Pancreas (tissue), 10 donors: ENCODE measurements around the gene TRPM5. TPM values are rescaled to one million over a fixed set of nuclear protein-coding genes. Genes with fewer than 3 reads are reported as not detected.

Source experiments
- ATAC-seq, 4 donors: fragments of 200-7000 bp; cut with Tn5 transposase; one replicate each; pipeline versions ENCODE4 v1.8.0 to v1.9.1; 2020; ENCODE audit warnings: mild to moderate bottlenecking in 4 of 4, moderate library complexity in 4 of 4
- DNase-seq, 6 donors: peaks; one replicate each; pipeline ENCODE4 v3.0.0-alpha.2; 2020
- FAIRE-seq: peaks from 2 replicates; lab custom pipeline; 2012; peaks lifted over from hg19 to GRCh38; lab: Jason Lieb, UNC
- H3K27ac ChIP-seq, 4 donors: fragments of 200-600 bp; sonication (generic); 1 replicate in 3 of 4; 2 replicates in 1 of 4; pipeline versions ENCODE4 v1.5.0 to v1.8.0; 2020
- H3K27me3 ChIP-seq, 4 donors: fragments of 200-600 bp; one replicate each; pipeline ENCODE4 v1.8.0; 2021
- H3K36me3 ChIP-seq, 3 donors: fragments of 200-600 bp; sonication (generic) in 1 of 3; one replicate each; pipeline versions ENCODE4 v1.5.0 to v1.8.0; 2020 to 2021
- H3K4me1 ChIP-seq, 3 donors: fragments of 200-600 bp; one replicate each; pipeline ENCODE4 v1.8.0; 2021
- H3K4me3 ChIP-seq, 4 donors: fragments of 200-600 bp; sonication (generic) in 2 of 4; one replicate each; pipeline versions ENCODE4 v1.5.0 to v1.8.0; 2020 to 2021
- H3K9me3 ChIP-seq, 4 donors: fragments of 200-600 bp; one replicate each; pipeline ENCODE4 v1.8.0; 2021
- WGBS, 2 donors: extraction: QIAGEN DNeasy Blood & Tissue Kit; methylation state at CpG; one replicate each; pipeline ENCODE4 v1.1.7; 2013; 5-methylcytosine and 5-hydroxymethylcytosine counted together
- intact Hi-C, 3 donors: fragments of 100-400 bp; cut with DNase I; formaldehyde crosslinking; loops; one replicate each; pipeline versions ENCODE4 v1.11.1 to v1.14.2; 2022
- polyA plus RNA-seq, 2 donors: library from polyadenylated mRNA; stranded (reverse); fragments of 200-250 nt; gene quantifications; one replicate each; pipeline ENCODE4 v1.2.3, GENCODE V29; 2013
- total RNA-seq, 6 donors: library from RNA; stranded (reverse); fragmentation: NEBNext Ultra II Directional in 4 of 6; extraction: Animal tissue kit (Norgen Biotek cat#: 25700) in 4 of 6; gene quantifications; one replicate each; pipeline versions ENCODE4 v1.2.1 to v1.2.4, GENCODE V29; 2021 to 2023
- TF ChIP-seq, protein P1 (sequence below), 4 donors: fragments of 200-600 bp; sonication (generic) in 3 of 4; IDR thresholded peaks; one replicate each; pipeline versions ENCODE4 v1.5.0 to v1.8.0; 2021; ENCODE audit warnings: antibody characterized with exemption in 4 of 4
- donor health status: healthy with polysubstance abuse.
- donor health status: DM: no; HTN: no; CAD: no; lungs with moderate emphysema.
- donor health status: DM: no; HTN: no; CAD: no.
- donor health status: control.
- donor health status: control.
- donor health status: Bipolar disorder and iron deficiency.
- donor health status: DM: yes; HTN: yes; CAD: no.
- donor health status: DM: no; HTN: no; CAD: no.
- donor health status: DM: no; HTN: no; CAD: no.
- donor health status: DM: yes; HTN: yes; CAD: no.

TRPM5 gene
- total and polyA plus RNA-seq, 8 donors, result 0.51 to 4.8 (median 1.2) TPM

DNA sequence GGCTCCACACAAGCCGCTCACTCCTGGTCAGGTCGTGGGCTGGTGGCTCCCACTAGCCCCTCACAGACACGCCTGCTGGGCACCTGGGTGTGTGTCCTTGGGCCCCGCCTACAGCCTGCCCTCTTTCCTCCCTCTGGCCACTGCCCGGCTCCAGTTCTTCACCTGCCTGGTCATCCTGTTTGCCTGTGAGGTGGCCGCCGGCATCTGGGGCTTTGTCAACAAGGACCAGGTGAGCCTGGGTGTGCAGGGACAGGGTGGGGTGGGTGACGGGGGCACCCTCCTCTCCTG, 49.6 kb downstream of the TRPM5 start:
- TF ChIP-seq, protein P1, sequence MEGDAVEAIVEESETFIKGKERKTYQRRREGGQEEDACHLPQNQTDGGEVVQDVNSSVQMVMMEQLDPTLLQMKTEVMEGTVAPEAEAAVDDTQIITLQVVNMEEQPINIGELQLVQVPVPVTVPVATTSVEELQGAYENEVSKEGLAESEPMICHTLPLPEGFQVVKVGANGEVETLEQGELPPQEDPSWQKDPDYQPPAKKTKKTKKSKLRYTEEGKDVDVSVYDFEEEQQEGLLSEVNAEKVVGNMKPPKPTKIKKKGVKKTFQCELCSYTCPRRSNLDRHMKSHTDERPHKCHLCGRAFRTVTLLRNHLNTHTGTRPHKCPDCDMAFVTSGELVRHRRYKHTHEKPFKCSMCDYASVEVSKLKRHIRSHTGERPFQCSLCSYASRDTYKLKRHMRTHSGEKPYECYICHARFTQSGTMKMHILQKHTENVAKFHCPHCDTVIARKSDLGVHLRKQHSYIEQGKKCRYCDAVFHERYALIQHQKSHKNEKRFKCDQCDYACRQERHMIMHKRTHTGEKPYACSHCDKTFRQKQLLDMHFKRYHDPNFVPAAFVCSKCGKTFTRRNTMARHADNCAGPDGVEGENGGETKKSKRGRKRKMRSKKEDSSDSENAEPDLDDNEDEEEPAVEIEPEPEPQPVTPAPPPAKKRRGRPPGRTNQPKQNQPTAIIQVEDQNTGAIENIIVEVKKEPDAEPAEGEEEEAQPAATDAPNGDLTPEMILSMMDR (IDR thresholded peaks at IDR 0.05), result no peak
- DNase-seq, result peak in 2 of 6 donors; percentile 39 to 67

More for the DNA sequence above, 49.6 kb downstream of the TRPM5 start:
- FAIRE-seq (no peak), ATAC-seq (no peak)
- Histone ChIP-seq H3K27ac (no peak overlapping the region), H3K36me3 (peaks cover 0 to 51% (median 27%) of the 10 kb centered on the region in 3 donors), H3K27me3 (no peaks in the 10 kb centered on the region), H3K4me1 (peaks cover 0 to 9% (median 8%) of the 10 kb centered on the region in 3 donors), H3K4me3 (no peak overlapping the region), H3K9me3 (no peaks in the 10 kb centered on the region)
- WGBS, 2 donors, result 78 to 89% methylated on average over 8 of the region's 8 CpGs
- intact Hi-C loops, result no loop called here

Other genes starting within 250 kb of the TRPM5 start
- 1 to 10 TPM in 2 of 6 donors, under 1 TPM in 4; 0.24 to 1.4 (median 0.69) TPM for gene ASCL2, start 173.9 kb downstream of the TRPM5 start, total RNA-seq
- 1 to 10 TPM; 1.4 to 7.0 TPM for gene ASCL2, start 173.9 kb downstream of the TRPM5 start, polyA plus RNA-seq
- under 1 TPM; 0.04 to 0.69 (median 0.19) TPM for gene C11orf21, start 142.6 kb downstream of the TRPM5 start, total RNA-seq
- under 1 TPM; 0.23 to 0.80 TPM for gene C11orf21, start 142.6 kb downstream of the TRPM5 start, polyA plus RNA-seq
- gene TSPAN32, start 142.5 kb downstream of the TRPM5 start, total RNA-seq, result 1 to 10 TPM in 1 of 6 donors, under 1 TPM in 4, not detected in 1; 0.25 to 1.2 (median 0.37) TPM
- 1 to 10 TPM in 1 of 2 donors, under 1 TPM in 1; 0.49 to 1.4 TPM for gene TSPAN32, start 142.5 kb downstream of the TRPM5 start, polyA plus RNA-seq
- 100 to 1,000 TPM; 154 to 337 (median 236) TPM for gene CD81, start 67.2 kb downstream of the TRPM5 start, total RNA-seq
- 100 to 1,000 TPM; 166 to 392 TPM for gene CD81, start 67.2 kb downstream of the TRPM5 start, polyA plus RNA-seq
- gene TSSC4, start 43.8 kb downstream of the TRPM5 start, total RNA-seq, result 10 to 100 TPM; 16.8 to 27.7 (median 19.7) TPM
- gene TSSC4, start 43.8 kb downstream of the TRPM5 start, polyA plus RNA-seq, result 10 to 100 TPM; 54.3 to 60.0 TPM
- 10 to 100 TPM; 25.2 to 61.1 (median 46.7) TPM for gene KCNQ1, start 494 bp upstream of the TRPM5 start, total RNA-seq
- 10 to 100 TPM; 14.0 to 50.0 TPM for gene KCNQ1, start 494 bp upstream of the TRPM5 start, polyA plus RNA-seq